Parathyroid adenoma (tissue), 2 donors: ENCODE results near the gene GOPC.

ENCODE experiments used
- H2AFZ ChIP-seq: fragments of 300-600 bp; sonication (generic); one replicate; pipeline ENCODE4 v1.7.0; 2017; ENCODE audit warnings: antibody characterized with exemption, mild to moderate bottlenecking
- H3K27ac ChIP-seq: fragments of 300-600 bp; sonication (generic); one replicate; pipeline ENCODE4 v1.7.0; 2017
- H3K27me3 ChIP-seq: fragments of 300-600 bp; sonication (generic); one replicate; pipeline ENCODE4 v1.7.0; 2017; ENCODE audit warnings: low read length; ENCODE audit not compliant: control insufficient read depth, insufficient read depth
- H3K36me3 ChIP-seq: fragments of 300-600 bp; sonication (generic); one replicate; pipeline ENCODE4 v1.7.0; 2017; ENCODE audit warnings: low read length; ENCODE audit not compliant: control insufficient read depth, insufficient read depth
- H3K4me1 ChIP-seq: fragments of 300-600 bp; sonication (generic); one replicate; pipeline ENCODE4 v1.7.0; 2017; ENCODE audit warnings: control low read depth
- H3K4me2 ChIP-seq: fragments of 300-600 bp; sonication (generic); one replicate; pipeline ENCODE4 v1.7.0; 2017; ENCODE audit warnings: low read length
- H3K4me3 ChIP-seq: fragments of 300-600 bp; sonication (generic); one replicate; pipeline ENCODE4 v1.7.0; 2017; ENCODE audit warnings: low read depth, low read length
- H3K79me2 ChIP-seq: fragments of 300-600 bp; sonication (generic); one replicate; pipeline ENCODE4 v1.7.0; 2017; ENCODE audit warnings: control low read depth
- H3K9ac ChIP-seq: fragments of 300-600 bp; sonication (generic); one replicate; pipeline ENCODE4 v1.7.0; 2017; ENCODE audit warnings: mild to moderate bottlenecking
- H3K9me3 ChIP-seq: fragments of 300-600 bp; sonication (generic); one replicate; pipeline ENCODE4 v1.7.0; 2017; ENCODE audit warnings: low read length; ENCODE audit not compliant: control insufficient read depth
- TF ChIP-seq, protein P1 (sequence below): fragments of 300-600 bp; sonication (generic); IDR thresholded peaks from one replicate; pipeline ENCODE4 v1.7.0; 2017; ENCODE audit warnings: antibody characterized with exemption, mild to moderate bottlenecking
- donor health status: primary hyperparathyroidism.

Gene GOPC

GRCh38 chr6:117512056-117512828 lies 90.1 kb downstream of the GOPC start:
- no peak overlapping the region for H3K4me2 ChIP-seq
- H3K9me3 ChIP-seq, result no peaks in the 10 kb centered on the region
- H3K4me3 ChIP-seq, result no peak overlapping the region
- H3K36me3 ChIP-seq, result no peaks in the 10 kb centered on the region
- H2AFZ ChIP-seq, result no peak overlapping the region
- H3K27me3 ChIP-seq, result no peaks in the 10 kb centered on the region
- no peak overlapping the region for H3K9ac ChIP-seq
- TF ChIP-seq, protein P1, sequence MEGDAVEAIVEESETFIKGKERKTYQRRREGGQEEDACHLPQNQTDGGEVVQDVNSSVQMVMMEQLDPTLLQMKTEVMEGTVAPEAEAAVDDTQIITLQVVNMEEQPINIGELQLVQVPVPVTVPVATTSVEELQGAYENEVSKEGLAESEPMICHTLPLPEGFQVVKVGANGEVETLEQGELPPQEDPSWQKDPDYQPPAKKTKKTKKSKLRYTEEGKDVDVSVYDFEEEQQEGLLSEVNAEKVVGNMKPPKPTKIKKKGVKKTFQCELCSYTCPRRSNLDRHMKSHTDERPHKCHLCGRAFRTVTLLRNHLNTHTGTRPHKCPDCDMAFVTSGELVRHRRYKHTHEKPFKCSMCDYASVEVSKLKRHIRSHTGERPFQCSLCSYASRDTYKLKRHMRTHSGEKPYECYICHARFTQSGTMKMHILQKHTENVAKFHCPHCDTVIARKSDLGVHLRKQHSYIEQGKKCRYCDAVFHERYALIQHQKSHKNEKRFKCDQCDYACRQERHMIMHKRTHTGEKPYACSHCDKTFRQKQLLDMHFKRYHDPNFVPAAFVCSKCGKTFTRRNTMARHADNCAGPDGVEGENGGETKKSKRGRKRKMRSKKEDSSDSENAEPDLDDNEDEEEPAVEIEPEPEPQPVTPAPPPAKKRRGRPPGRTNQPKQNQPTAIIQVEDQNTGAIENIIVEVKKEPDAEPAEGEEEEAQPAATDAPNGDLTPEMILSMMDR, result no peak
- no peak overlapping the region for H3K27ac ChIP-seq
- no peaks in the 10 kb centered on the region for H3K4me1 ChIP-seq
- no peaks in the 10 kb centered on the region for H3K79me2 ChIP-seq
